Neural progenitor cell (in vitro differentiated cells): Measurements from ENCODE around the gene IL10RA.

Experiments
- EZH2 ChIP-seq: fragments of 200-600 bp; sonication (generic); IDR thresholded peaks from 2 replicates; pipeline ENCODE4 v1.6.1; 2017; ENCODE audit warnings: antibody characterized with exemption, mild to moderate bottlenecking, moderate library complexity
- TF ChIP-seq, protein P1 (sequence below): fragments of 200-600 bp; sonication (generic); IDR thresholded peaks from 2 replicates; pipeline ENCODE4 v1.5.1; 2017; ENCODE audit warnings: antibody characterized with exemption, mild to moderate bottlenecking

DNA sequence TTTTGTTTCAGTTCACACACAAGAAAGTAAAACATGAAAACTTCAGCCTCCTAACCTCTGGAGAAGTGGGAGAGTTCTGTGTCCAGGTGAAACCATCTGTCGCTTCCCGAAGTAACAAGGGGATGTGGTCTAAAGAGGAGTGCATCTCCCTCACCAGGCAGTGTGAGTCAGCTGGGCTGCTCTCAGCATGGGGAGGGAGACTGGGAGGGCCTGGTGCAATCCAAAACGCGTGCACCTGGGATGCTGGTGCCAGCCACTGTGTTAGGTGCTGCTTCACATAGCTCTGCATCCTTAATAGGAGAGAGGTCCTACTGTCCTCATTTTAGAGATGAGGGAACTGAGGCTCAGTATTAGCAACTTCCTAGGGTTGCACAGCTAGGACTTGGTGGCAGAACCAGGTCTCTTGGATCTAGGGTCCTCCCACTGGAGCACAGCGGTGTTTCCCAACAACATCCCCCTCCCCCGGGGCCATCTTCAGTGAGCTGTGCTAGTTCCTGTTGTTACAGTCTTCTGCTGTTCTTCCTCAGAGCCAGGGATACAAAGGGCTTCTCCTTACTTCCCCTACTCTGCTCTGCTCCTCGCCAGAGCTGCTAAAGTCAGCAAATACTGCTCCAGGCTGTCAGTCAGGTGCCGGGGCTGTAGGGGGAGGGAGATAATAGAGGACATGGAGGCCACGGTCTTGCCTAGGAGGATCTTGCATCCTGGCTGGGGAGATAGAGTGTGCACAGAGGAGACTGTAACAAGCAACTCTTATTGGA, 8.0 kb downstream of the IL10RA start:
- TF ChIP-seq, protein P1, sequence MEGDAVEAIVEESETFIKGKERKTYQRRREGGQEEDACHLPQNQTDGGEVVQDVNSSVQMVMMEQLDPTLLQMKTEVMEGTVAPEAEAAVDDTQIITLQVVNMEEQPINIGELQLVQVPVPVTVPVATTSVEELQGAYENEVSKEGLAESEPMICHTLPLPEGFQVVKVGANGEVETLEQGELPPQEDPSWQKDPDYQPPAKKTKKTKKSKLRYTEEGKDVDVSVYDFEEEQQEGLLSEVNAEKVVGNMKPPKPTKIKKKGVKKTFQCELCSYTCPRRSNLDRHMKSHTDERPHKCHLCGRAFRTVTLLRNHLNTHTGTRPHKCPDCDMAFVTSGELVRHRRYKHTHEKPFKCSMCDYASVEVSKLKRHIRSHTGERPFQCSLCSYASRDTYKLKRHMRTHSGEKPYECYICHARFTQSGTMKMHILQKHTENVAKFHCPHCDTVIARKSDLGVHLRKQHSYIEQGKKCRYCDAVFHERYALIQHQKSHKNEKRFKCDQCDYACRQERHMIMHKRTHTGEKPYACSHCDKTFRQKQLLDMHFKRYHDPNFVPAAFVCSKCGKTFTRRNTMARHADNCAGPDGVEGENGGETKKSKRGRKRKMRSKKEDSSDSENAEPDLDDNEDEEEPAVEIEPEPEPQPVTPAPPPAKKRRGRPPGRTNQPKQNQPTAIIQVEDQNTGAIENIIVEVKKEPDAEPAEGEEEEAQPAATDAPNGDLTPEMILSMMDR, result no peak
- TF ChIP-seq EZH2, result no peak
